ENCODE data around the gene TTLL11.
"Not testable (repeated sequence)": the region's sequence is repeated elsewhere in the genome, so short reads cannot be mapped to it uniquely, and the experiment has no call there.

The TTLL11 gene

GRCh38 chr9:121896545-121896943 lies 196.6 kb downstream of the TTLL11 start:
- Histone ChIP-seq H3K4me2 (ENCODE audit: low read depth, low read length, poor library complexity, severe bottlenecking) (no peak overlapping the region), H3K9me2 (replicated peaks; ENCODE audit: low read depth, low read length) (no peaks in the 10 kb centered on the region), H3F3A (ENCODE audit: low read depth) (peaks cover 8% of the 10 kb centered on the region; the same call in 1 of the 2 replicates), H3K79me2 (ENCODE audit: insufficient read depth, low read length) (no peaks in the 10 kb centered on the region), H3K9ac (ENCODE audit: low read depth, low read length, poor library complexity, severe bottlenecking) (no peak overlapping the region), H3K27me3 (ENCODE audit: insufficient read depth, low read length, poor library complexity, severe bottlenecking) (no peaks in the 10 kb centered on the region), H3K36me3 (ENCODE audit: insufficient read depth, low read length) (peaks cover 7% of the 10 kb centered on the region; the same call in 1 of the 2 replicates), H4K20me1 (ENCODE audit: insufficient read depth, low read length, poor library complexity, severe bottlenecking) (peaks cover 6% of the 10 kb centered on the region), H3K4me3 (ENCODE audit: low read length, poor library complexity, severe bottlenecking) (no peak overlapping the region), H3K4me1 (ENCODE audit: insufficient read depth, low read length, poor library complexity, severe bottlenecking) (no peaks in the 10 kb centered on the region), H2AFZ (ENCODE audit: low read length) (no peak overlapping the region), H3K9me3 (ENCODE audit: insufficient read depth, low read depth, low read length) (peaks cover 8% of the 10 kb centered on the region; the same call in 1 of the 2 replicates)
- TF ChIP-seq CTCF (conservative IDR thresholded peaks at IDR 0.05; ENCODE audit: low read length) (no peak), EZH2phosphoT487 (IDR thresholded peaks at IDR 0.05; ENCODE audit: borderline replicate concordance) (no peak)

GRCh38 chr9:121895818-121896544 lies 197.1 kb downstream of the TTLL11 start:
- Histone ChIP-seq H3K4me2 (ENCODE audit: low read depth, low read length, poor library complexity, severe bottlenecking) (no peak overlapping the region), H3K36me3 (ENCODE audit: insufficient read depth, low read length) (peaks cover 7% of the 10 kb centered on the region; the same call in 1 of the 2 replicates), H3K79me2 (ENCODE audit: insufficient read depth, low read length) (no peaks in the 10 kb centered on the region)

GRCh38 chr9:121895358-121895757 lies 197.8 kb downstream of the TTLL11 start:
- peaks cover 7% of the 10 kb centered on the region; the same call in 1 of the 2 replicates for H3K36me3 ChIP-seq (ENCODE audit: insufficient read depth, low read length)
- no peaks in the 10 kb centered on the region for H3K9me2 ChIP-seq (replicated peaks; ENCODE audit: low read depth, low read length)
- no peak overlapping the region for H3K4me3 ChIP-seq (ENCODE audit: low read length, poor library complexity, severe bottlenecking)
- H3K9me3 ChIP-seq (ENCODE audit: insufficient read depth, low read depth, low read length), result peaks cover 5% of the 10 kb centered on the region; the same call in 1 of the 2 replicates
- H3F3A ChIP-seq (ENCODE audit: low read depth), result peaks cover 8% of the 10 kb centered on the region; the same call in 1 of the 2 replicates
- H3K27me3 ChIP-seq (ENCODE audit: insufficient read depth, low read length, poor library complexity, severe bottlenecking), result no peaks in the 10 kb centered on the region
- H3K79me2 ChIP-seq (ENCODE audit: insufficient read depth, low read length), result no peaks in the 10 kb centered on the region
- no peak overlapping the region for H3K4me2 ChIP-seq (ENCODE audit: low read depth, low read length, poor library complexity, severe bottlenecking)
- no peak overlapping the region for H3K9ac ChIP-seq (ENCODE audit: low read depth, low read length, poor library complexity, severe bottlenecking)
- no peak for TF ChIP-seq CTCF (conservative IDR thresholded peaks at IDR 0.05; ENCODE audit: low read length)
- TF ChIP-seq EZH2phosphoT487 (IDR thresholded peaks at IDR 0.05; ENCODE audit: borderline replicate concordance), result no peak
- no peak overlapping the region for H2AFZ ChIP-seq (ENCODE audit: low read length)
- H3K4me1 ChIP-seq (ENCODE audit: insufficient read depth, low read length, poor library complexity, severe bottlenecking), result no peaks in the 10 kb centered on the region
- H4K20me1 ChIP-seq (ENCODE audit: insufficient read depth, low read length, poor library complexity, severe bottlenecking), result peaks cover 6% of the 10 kb centered on the region

More at GRCh38 chr9:121895818-121896544, 197.1 kb downstream of the TTLL11 start:
- H4K20me1 ChIP-seq (ENCODE audit: insufficient read depth, low read length, poor library complexity, severe bottlenecking), result peaks cover 6% of the 10 kb centered on the region
- no peak overlapping the region for H2AFZ ChIP-seq (ENCODE audit: low read length)
- TF ChIP-seq CTCF (conservative IDR thresholded peaks at IDR 0.05; ENCODE audit: low read length), result no peak
- no peak for TF ChIP-seq EZH2phosphoT487 (IDR thresholded peaks at IDR 0.05; ENCODE audit: borderline replicate concordance)
- H3K4me3 ChIP-seq (ENCODE audit: low read length, poor library complexity, severe bottlenecking), result no peak overlapping the region
- H3K9me2 ChIP-seq (replicated peaks; ENCODE audit: low read depth, low read length), result no peaks in the 10 kb centered on the region
- H3K9me3 ChIP-seq (ENCODE audit: insufficient read depth, low read depth, low read length), result peaks cover 8% of the 10 kb centered on the region; the same call in 1 of the 2 replicates
- H3F3A ChIP-seq (ENCODE audit: low read depth), result peaks cover 8% of the 10 kb centered on the region; the same call in 1 of the 2 replicates
- H3K9ac ChIP-seq (ENCODE audit: low read depth, low read length, poor library complexity, severe bottlenecking), result no peak overlapping the region
- no peaks in the 10 kb centered on the region for H3K27me3 ChIP-seq (ENCODE audit: insufficient read depth, low read length, poor library complexity, severe bottlenecking)
- H3K4me1 ChIP-seq (ENCODE audit: insufficient read depth, low read length, poor library complexity, severe bottlenecking), result no peaks in the 10 kb centered on the region

- not testable (repeated sequence) for H3F3A ChIP-seq (ENCODE audit: low read depth); H3K9me2 ChIP-seq (replicated peaks; ENCODE audit: low read depth, low read length); H3K9me3 ChIP-seq (ENCODE audit: insufficient read depth, low read depth, low read length); H4K20me1 ChIP-seq (ENCODE audit: insufficient read depth, low read length, poor library complexity, severe bottlenecking); H3K36me3 ChIP-seq (ENCODE audit: insufficient read depth, low read length); H2AFZ ChIP-seq (ENCODE audit: low read length); H3K27me3 ChIP-seq (ENCODE audit: insufficient read depth, low read length, poor library complexity, severe bottlenecking); H3K4me1 ChIP-seq (ENCODE audit: insufficient read depth, low read length, poor library complexity, severe bottlenecking); H3K4me3 ChIP-seq (ENCODE audit: low read length, poor library complexity, severe bottlenecking); H3K79me2 ChIP-seq (ENCODE audit: insufficient read depth, low read length); H3K4me2 ChIP-seq (ENCODE audit: low read depth, low read length, poor library complexity, severe bottlenecking); H3K9ac ChIP-seq (ENCODE audit: low read depth, low read length, poor library complexity, severe bottlenecking)
Measured at GRCh38 chr9:121894380-121894779, 198.7 kb downstream of the TTLL11 start.

Measured in Loucy (cell line).